Measurements from ENCODE around the gene PRMT7. TPM values are rescaled to one million over a fixed set of nuclear protein-coding genes. Genes with fewer than 3 reads are reported as not detected.

The PRMT7 gene
- total RNA-seq, 1 experiment from 2014 or later = 156 TPM

GRCh38 chr16:68366062-68366461 lies 55.2 kb downstream of the PRMT7 start:
- no peaks in the 10 kb centered on the region for H3K27me3 ChIP-seq (replicated peaks; ENCODE audit: control insufficient read depth, insufficient read depth, low read length)
- Mint-ChIP-seq H3K36me3 (ENCODE audit: insufficient read depth, unreplicated experiment) (peaks cover 79% of the 10 kb centered on the region), H3K27me3 (ENCODE audit: insufficient read depth, unreplicated experiment) (no peaks in the 10 kb centered on the region), H3K4me3 (ENCODE audit: unreplicated experiment) (no peak overlapping the region), H3K9me3 (ENCODE audit: unreplicated experiment) (no peaks in the 10 kb centered on the region), H3K4me1 (ENCODE audit: low read depth, unreplicated experiment) (peaks cover 6% of the 10 kb centered on the region), H3K27ac (ENCODE audit: unreplicated experiment) (no peak overlapping the region)
- intact Hi-C loops (cut with micrococcal nuclease; ENCODE audit: unreplicated experiment) = no loop called here
- H3K4me1 ChIP-seq = no peaks in the 10 kb centered on the region
- ChIA-PET CTCF (interaction anchor here (0.7 kb wide), 1 partner anchor 102 kb away, joined by 3 read pairs; the partner anchor contains the start of gene SLC7A6), POLR2A (no interaction called here)
- no peaks in the 10 kb centered on the region for H3K36me3 ChIP-seq (ENCODE audit: control insufficient read depth, insufficient read depth, low read length)
- no peak for DNase-seq
- H3K9me3 ChIP-seq = no peaks in the 10 kb centered on the region
- no peak overlapping the region for H3K4me3 ChIP-seq (ENCODE audit: low read depth, low read length)
- TF ChIP-seq CTCF (IDR thresholded peaks at IDR 0.05; ENCODE audit: insufficient read depth in 1 of 2, low read depth in 1 of 2, low read length in 1 of 2, severe bottlenecking in 1 of 2, unreplicated experiment in 1 of 2) = no peak
- BruUV-seq (replicated peaks) = no TSS peak

- Mint-ChIP-seq H3K36me3 (ENCODE audit: insufficient read depth, unreplicated experiment) (peaks cover 74% of the 10 kb centered on the region), H3K4me3 (ENCODE audit: unreplicated experiment) (no peak overlapping the region), H3K4me1 (ENCODE audit: low read depth, unreplicated experiment) (peaks cover 6% of the 10 kb centered on the region), H3K27me3 (ENCODE audit: insufficient read depth, unreplicated experiment) (no peaks in the 10 kb centered on the region), H3K9me3 (ENCODE audit: unreplicated experiment) (no peaks in the 10 kb centered on the region), H3K27ac (ENCODE audit: unreplicated experiment) (peak overlapping the region; percentile 18)
- peak; percentile 66 to 73 for DNase-seq
- Histone ChIP-seq H3K4me1 (no peaks in the 10 kb centered on the region), H3K9me3 (no peaks in the 10 kb centered on the region), H3K27me3 (replicated peaks; ENCODE audit: control insufficient read depth, insufficient read depth, low read length) (no peaks in the 10 kb centered on the region), H3K4me3 (ENCODE audit: low read depth, low read length) (no peak overlapping the region), H3K36me3 (ENCODE audit: control insufficient read depth, insufficient read depth, low read length) (no peaks in the 10 kb centered on the region)
- ChIA-PET CTCF (interaction anchor here (1.0 kb wide), 1 partner anchor 35 kb away, joined by 4 read pairs; no protein-coding TSS in a partner anchor), POLR2A (interaction anchor here (0.6 kb wide), 1 partner anchor 9 kb away, joined by 3 read pairs; no protein-coding TSS in a partner anchor)
- BruUV-seq (replicated peaks) = no TSS peak
- peak; percentile 55 to 57 for TF ChIP-seq CTCF (IDR thresholded peaks at IDR 0.05; ENCODE audit: insufficient read depth in 1 of 2, low read depth in 1 of 2, low read length in 1 of 2, severe bottlenecking in 1 of 2, unreplicated experiment in 1 of 2)
- intact Hi-C loops (cut with micrococcal nuclease; ENCODE audit: unreplicated experiment) = no loop called here
These were observed 56.2 kb downstream of the PRMT7 start for GRCh38 chr16:68367030-68367429.

GRCh38 chr16:68367440-68367839 lies 56.6 kb downstream of the PRMT7 start:
- BruUV-seq (replicated peaks) = no TSS peak
- intact Hi-C loops (cut with micrococcal nuclease; ENCODE audit: unreplicated experiment) = no loop called here
- no peak for DNase-seq
- Histone ChIP-seq H3K9me3 (no peaks in the 10 kb centered on the region), H3K4me1 (no peaks in the 10 kb centered on the region), H3K27me3 (replicated peaks; ENCODE audit: control insufficient read depth, insufficient read depth, low read length) (no peaks in the 10 kb centered on the region), H3K4me3 (ENCODE audit: low read depth, low read length) (no peak overlapping the region), H3K36me3 (ENCODE audit: control insufficient read depth, insufficient read depth, low read length) (no peaks in the 10 kb centered on the region)
- H3K36me3 Mint-ChIP-seq (ENCODE audit: insufficient read depth, unreplicated experiment) = peaks cover 70% of the 10 kb centered on the region
- peak overlapping the region; percentile 18 for H3K27ac Mint-ChIP-seq (ENCODE audit: unreplicated experiment)
- no peak for TF ChIP-seq CTCF (IDR thresholded peaks at IDR 0.05; ENCODE audit: insufficient read depth in 1 of 2, low read depth in 1 of 2, low read length in 1 of 2, severe bottlenecking in 1 of 2, unreplicated experiment in 1 of 2)
- POLR2A ChIA-PET = interaction anchor here (0.6 kb wide), 1 partner anchor 9 kb away, joined by 3 read pairs; no protein-coding TSS in a partner anchor
- peaks cover 6% of the 10 kb centered on the region for H3K4me1 Mint-ChIP-seq (ENCODE audit: low read depth, unreplicated experiment)
- no peaks in the 10 kb centered on the region for H3K9me3 Mint-ChIP-seq (ENCODE audit: unreplicated experiment)
- no peak overlapping the region for H3K4me3 Mint-ChIP-seq (ENCODE audit: unreplicated experiment)
- H3K27me3 Mint-ChIP-seq (ENCODE audit: insufficient read depth, unreplicated experiment) = no peaks in the 10 kb centered on the region
- CTCF ChIA-PET = interaction anchor here (0.6 to 1.0 kb wide), 2 partner anchors 36 to 113 kb away, joined by 4 read pairs; no protein-coding TSS in a partner anchor

Measured in Caco-2 (cell line).